H1 (cell line): ENCODE results near the gene AK8. TPM values are rescaled to one million over a fixed set of nuclear protein-coding genes. Genes with fewer than 3 reads are reported as not detected.

Experiments
- CTCF ChIA-PET: fragments of 300-600 bp; sonication (Branson Sonifier 250); formaldehyde crosslinking; loops from one replicate; lab custom pipeline; 2021; ENCODE audit not compliant: partially characterized antibody; lab: Charles Lee
- POLR2A ChIA-PET: fragments of 300-600 bp; sonication (Branson Sonifier 250); formaldehyde crosslinking; loops from one replicate; lab custom pipeline; 2021; ENCODE audit warnings: inconsistent platforms; ENCODE audit not compliant: partially characterized antibody; lab: Charles Lee
- DNase-seq, 2 experiments: peaks; one replicate each; pipeline versions ENCODE4 v3.0.0 to v3.0.0-alpha.2; 2010 to 2022; ENCODE audit warnings: low spot score in 2 of 2, low read depth in 1 of 2, mixed read lengths in 1 of 2
- FAIRE-seq: peaks from 2 replicates; lab custom pipeline; 2011; peaks lifted over from hg19 to GRCh38; lab: Jason Lieb, UNC
- H2AFZ ChIP-seq: 2 replicates; pipeline ENCODE4 v1.8.1; 2012; ENCODE audit warnings: low read length, inconsistent platforms
- H2AK5ac ChIP-seq: 2 replicates; pipeline ENCODE4 v1.6.1; 2013; ENCODE audit warnings: low read depth, low read length
- H2BK120ac ChIP-seq: replicated peaks from 2 replicates; pipeline ENCODE3; 2013; ENCODE audit warnings: low read depth, low read length, inconsistent platforms
- H2BK12ac ChIP-seq: 2 replicates; pipeline ENCODE4 v1.6.1; 2013; ENCODE audit warnings: low read depth, low read length
- H2BK15ac ChIP-seq: 2 replicates; pipeline ENCODE4 v1.6.1; 2013; ENCODE audit warnings: low read length
- H2BK20ac ChIP-seq: 2 replicates; pipeline ENCODE4 v1.6.1; 2013; ENCODE audit warnings: low read length
- H2BK5ac ChIP-seq: 2 replicates; pipeline ENCODE4 v1.6.1; 2013; ENCODE audit warnings: low read depth, low read length
- H3K14ac ChIP-seq: 2 replicates; pipeline ENCODE4 v1.6.1; 2013; ENCODE audit warnings: inconsistent platforms; ENCODE audit not compliant: insufficient read length
- H3K18ac ChIP-seq: 2 replicates; pipeline ENCODE4 v1.6.1; 2013; ENCODE audit warnings: low read length; ENCODE audit errors: extremely low read depth
- H3K23ac ChIP-seq: 2 replicates; pipeline ENCODE4 v1.6.1; 2013; ENCODE audit warnings: inconsistent platforms; ENCODE audit not compliant: insufficient read length
- H3K23me2 ChIP-seq: 2 replicates; pipeline ENCODE4 v1.6.1; 2013; ENCODE audit warnings: low read depth, low read length
- H3K27ac ChIP-seq: 2 replicates; pipeline ENCODE4 v1.6.1; 2011; ENCODE audit warnings: low read depth, low read length, inconsistent platforms
- H3K27me3 ChIP-seq, 4 experiments: replicated peaks in 1 of 4; 1 replicate in 1 of 4; 2 replicates in 3 of 4; pipeline versions ENCODE4 v1.6.1 to v1.8.1; 2011 to 2013; ENCODE audit warnings: low read length in 3 of 4, mild to moderate bottlenecking in 3 of 4, inconsistent platforms in 2 of 4, mixed read lengths in 2 of 4, moderate library complexity in 1 of 4; ENCODE audit not compliant: control insufficient read depth in 3 of 4, insufficient read depth in 3 of 4; ENCODE audit errors: extremely low read depth in 1 of 4
- H3K36me3 ChIP-seq, 4 experiments: 2 replicates each; pipeline versions ENCODE4 v1.6.1 to v1.8.1; 2011 to 2013; ENCODE audit warnings: mild to moderate bottlenecking in 4 of 4, low read length in 3 of 4, moderate library complexity in 2 of 4, control low read depth in 1 of 4, inconsistent platforms in 1 of 4; ENCODE audit not compliant: insufficient read depth in 4 of 4, control insufficient read depth in 2 of 4
- H3K4ac ChIP-seq: replicated peaks from 2 replicates; pipeline ENCODE3; 2013; ENCODE audit warnings: low read length, low read depth, mixed read lengths, inconsistent platforms; ENCODE audit not compliant: insufficient read length
- H3K4me1 ChIP-seq, 4 experiments: replicated peaks in 1 of 4; 1 replicate in 1 of 4; 2 replicates in 3 of 4; pipeline versions ENCODE4 v1.6.1 to v1.8.1; 2011 to 2013; ENCODE audit warnings: low read length in 3 of 4, inconsistent platforms in 2 of 4, mixed read lengths in 1 of 4; ENCODE audit not compliant: insufficient read depth in 4 of 4, control insufficient read depth in 3 of 4
- H3K4me2 ChIP-seq, 2 experiments: 2 replicates each; pipeline versions ENCODE4 v1.6.1 to v1.8.1; 2011 to 2013; ENCODE audit warnings: low read depth in 2 of 2, low read length in 2 of 2, control low read depth in 1 of 2, inconsistent platforms in 1 of 2, mild to moderate bottlenecking in 1 of 2; ENCODE audit not compliant: insufficient read depth in 1 of 2
- H3K4me3 ChIP-seq, 4 experiments: fragments of 200-600, 300-600 bp in 1 of 4; sonication (generic), shearing (Covaris generic), sonication (Bioruptor Twin) in 1 of 4; 2 replicates each; pipeline versions ENCODE4 v1.5.1 to v1.8.1; 2011 to 2016; ENCODE audit warnings: low read length in 4 of 4, low read depth in 3 of 4, control low read depth in 2 of 4, inconsistent platforms in 2 of 4, mild to moderate bottlenecking in 2 of 4, mixed read lengths in 1 of 4, moderate library complexity in 1 of 4; ENCODE audit not compliant: insufficient read depth in 2 of 4; ENCODE audit errors: extremely low read depth in 1 of 4
- H3K56ac ChIP-seq: replicated peaks from 2 replicates; pipeline ENCODE3; 2013; ENCODE audit warnings: low read depth, mild to moderate bottlenecking, mixed read lengths, low read length, inconsistent platforms; ENCODE audit not compliant: insufficient read length
- H3K79me1 ChIP-seq: 2 replicates; pipeline ENCODE4 v1.6.1; 2013; ENCODE audit warnings: low read depth, low read length, control low read depth
- H3K79me2 ChIP-seq, 2 experiments: 2 replicates each; pipeline versions ENCODE4 v1.6.1 to v1.8.1; 2012 to 2013; ENCODE audit warnings: low read length in 2 of 2, mild to moderate bottlenecking in 2 of 2, inconsistent platforms in 1 of 2; ENCODE audit not compliant: insufficient read depth in 2 of 2, control insufficient read depth in 1 of 2
- H3K9ac ChIP-seq, 4 experiments: replicated peaks in 1 of 4; 1 replicate in 1 of 4; 2 replicates in 3 of 4; pipeline versions ENCODE4 v1.6.1 to v1.8.1; 2011 to 2013; ENCODE audit warnings: low read depth in 3 of 4, low read length in 3 of 4, control low read depth in 2 of 4, mild to moderate bottlenecking in 2 of 4, moderate library complexity in 2 of 4, inconsistent platforms in 1 of 4; ENCODE audit errors: extremely low read depth in 1 of 4
- H3K9me3 ChIP-seq, 2 experiments: 2 replicates each; pipeline versions ENCODE4 v1.6.1 to v1.8.1; 2012 to 2013; ENCODE audit warnings: mild to moderate bottlenecking in 2 of 2, moderate library complexity in 2 of 2, control low read depth in 1 of 2, inconsistent platforms in 1 of 2, low read depth in 1 of 2, low read length in 1 of 2, mixed read lengths in 1 of 2; ENCODE audit not compliant: insufficient read depth in 2 of 2
- H4K20me1 ChIP-seq, 2 experiments: replicated peaks in 1 of 2; 2 replicates each; pipeline versions ENCODE3 to v1.8.1; 2011 to 2013; ENCODE audit warnings: inconsistent platforms in 2 of 2, low read length in 2 of 2, mild to moderate bottlenecking in 1 of 2; ENCODE audit not compliant: insufficient read depth in 2 of 2, control insufficient read depth in 1 of 2
- H4K5ac ChIP-seq: 2 replicates; pipeline ENCODE4 v1.6.1; 2013; ENCODE audit warnings: low read length, low read depth, mixed read lengths, inconsistent platforms; ENCODE audit not compliant: insufficient read length
- H4K8ac ChIP-seq: 2 replicates; pipeline ENCODE4 v1.8.0; 2013; ENCODE audit warnings: mild to moderate bottlenecking, moderate library complexity, low read length, inconsistent platforms; ENCODE audit not compliant: insufficient read depth; ENCODE audit errors: extremely low read depth
- H4K91ac ChIP-seq: replicated peaks from 2 replicates; pipeline ENCODE3; 2013; ENCODE audit warnings: low read length, mixed read lengths, inconsistent platforms; ENCODE audit not compliant: insufficient read length
- ATF2 ChIP-seq: IDR thresholded peaks from 2 replicates; pipeline ENCODE4 v1.6.1; 2012; ENCODE audit warnings: low read length, inconsistent platforms
- CBX5 ChIP-seq: fragments of 300-800, 300-1000 bp; sonication (generic); IDR thresholded peaks from 2 replicates; pipeline ENCODE4 v1.7.1; 2016; ENCODE audit warnings: antibody characterized with exemption, low read length, low read depth
- GTF2F1 ChIP-seq: IDR thresholded peaks from 2 replicates; pipeline ENCODE4 v1.6.1; 2012; ENCODE audit warnings: low read depth, low read length, improper control_type of control experiment, borderline replicate concordance
- HDAC2 ChIP-seq, 2 experiments: fragments of 300-600 bp in 1 of 2; sonication (generic) in 1 of 2; IDR thresholded peaks; 2 replicates each; pipeline ENCODE4 v1.6.1; 2011 to 2012; ENCODE audit warnings: low read depth in 2 of 2, low read length in 2 of 2, mild to moderate bottlenecking in 2 of 2, moderate library complexity in 2 of 2, borderline replicate concordance in 1 of 2, inconsistent platforms in 1 of 2
- JUND ChIP-seq: IDR thresholded peaks from 2 replicates; pipeline ENCODE4 v1.6.1; 2011; ENCODE audit warnings: mild to moderate bottlenecking, improper control_type of control experiment, low read length
- KDM5A ChIP-seq: fragments of 200-600 bp; IDR thresholded peaks from 2 replicates; pipeline ENCODE4 v1.7.1; 2012; ENCODE audit warnings: mild to moderate bottlenecking, low read length, inconsistent platforms, mixed read lengths
- POU5F1 ChIP-seq: IDR thresholded peaks from 2 replicates; pipeline ENCODE4 v1.6.1; 2011; ENCODE audit warnings: low read depth, mild to moderate bottlenecking, low read length, moderate library complexity
- SP2 ChIP-seq: IDR thresholded peaks from 2 replicates; pipeline ENCODE4 v1.6.1; 2012; ENCODE audit warnings: mild to moderate bottlenecking, low read length, inconsistent platforms
- USF2 ChIP-seq: IDR thresholded peaks from 2 replicates; pipeline ENCODE4 v1.6.1; 2011; ENCODE audit warnings: low read length, improper control_type of control experiment
- ZNF274 ChIP-seq: IDR thresholded peaks from 2 replicates; pipeline ENCODE4 v1.7.0; 2012; ENCODE audit warnings: low read length, borderline replicate concordance; ENCODE audit errors: extremely low read depth
- WGBS, 2 experiments: shearing (Covaris generic) in 1 of 2; methylation state at CpG; one replicate each; pipeline versions ENCODE4 v1.1.6 to v1.1.7; 2013 to 2015; ENCODE audit warnings: low lambda C conversion rate in 2 of 2, mixed read lengths in 2 of 2, inconsistent platforms in 1 of 2, low coverage in 1 of 2, missing lambda C conversion rate in 1 of 2; ENCODE audit not compliant: insufficient replicate concordance in 2 of 2, insufficient coverage in 1 of 2, insufficient read length in 1 of 2; ENCODE audit errors: extremely low coverage in 1 of 2, missing lambda C conversion rate in 1 of 2; 5-methylcytosine and 5-hydroxymethylcytosine counted together
- polyA plus RNA-seq, 7 experiments: library from polyadenylated mRNA; depleted of rRNA in 3 of 7; stranded (reverse) in 5 of 7; unstranded in 2 of 7; fragments of >200 nt in 5 of 7; fragments of 200-250 nt in 2 of 7; gene quantifications; 1 replicate in 5 of 7; 2 replicates in 1 of 7; 4 replicates in 1 of 7; pipeline versions ENCODE4 v1.2.1 to v1.2.3, GENCODE V29; 2011 to 2013; ENCODE audit warnings: missing spikeins in 2 of 7, mixed read lengths in 2 of 7
- total RNA-seq: library from RNA; stranded (reverse); fragmentation: NEBNext Ultra II Directional; extraction: Animal tissue kit (Norgen Biotek cat#: 25700); gene quantifications from 2 replicates; pipeline ENCODE4 v1.2.1, GENCODE V29; 2021

Gene AK8
- total and polyA plus RNA-seq, 2 of the 8 experiments (the other 6 are each of a cell fraction or from before 2014, with no cell fraction given): 0.35 to 0.48 TPM

GRCh38 chr9:132914924-132915323 is 36.8 kb upstream of the AK8 start:
- TF ChIP-seq USF2: no peak
- no peak for TF ChIP-seq SP2
- no peak for TF ChIP-seq ATF2
- no peak for TF ChIP-seq KDM5A
- TF ChIP-seq JUND: no peak
- TF ChIP-seq ZNF274: no peak
- TF ChIP-seq GTF2F1: no peak
- TF ChIP-seq POU5F1: no peak
- no peak for TF ChIP-seq CBX5
- no peak for TF ChIP-seq HDAC2 (IDR thresholded peaks at IDR 0.05; ENCODE audit: borderline replicate concordance in 1 of 2, low read depth in 2 of 2, low read length in 2 of 2)
- CTCF ChIA-PET: interaction anchor here (0.6 to 9.0 kb wide), 5 partner anchors 8 to 181 kb away, joined by 3 to 80 read pairs (median 3); no protein-coding TSS in a partner anchor

More at GRCh38 chr9:132914924-132915323, 36.8 kb upstream of the AK8 start:
- no peak overlapping the region for H3K4me3 ChIP-seq
- H4K8ac ChIP-seq: no peak overlapping the region
- H2BK15ac ChIP-seq: no peak overlapping the region
- no peak overlapping the region for H4K5ac ChIP-seq
- POLR2A ChIA-PET: interaction anchor here (1.3 kb wide), 1 partner anchor 12 kb away, joined by 4 read pairs; no protein-coding TSS in a partner anchor
- no peaks in the 10 kb centered on the region; the same call in 1 of the 2 replicates for H3K23me2 ChIP-seq
- no peak overlapping the region for H3K18ac ChIP-seq
- peaks cover 7 to 34% (median 23%) of the 10 kb centered on the region in 4 experiments; a peak in 7 of 8 replicates for H3K36me3 ChIP-seq
- no peak overlapping the region for H2AK5ac ChIP-seq
- no peak overlapping the region for H3K27ac ChIP-seq
- H2AFZ ChIP-seq: no peak overlapping the region
- no peak overlapping the region for H2BK20ac ChIP-seq
- H4K91ac ChIP-seq: no peak overlapping the region
- H3K23ac ChIP-seq: no peak overlapping the region
- no peaks in the 10 kb centered on the region for H3K9me3 ChIP-seq
- 96% methylated on average over 6 of the region's 6 CpGs; no CpG with 5 or more reads in 1 of the 2 experiments for whole genome bisulfite sequencing, 2 experiments
- H4K20me1 ChIP-seq: no peaks in the 10 kb centered on the region
- no peak overlapping the region for H3K9ac ChIP-seq
- H3K4me2 ChIP-seq: no peak overlapping the region
- H3K4me1 ChIP-seq: no peaks in the 10 kb centered on the region
- no peaks in the 10 kb centered on the region for H3K27me3 ChIP-seq
- H3K56ac ChIP-seq: no peak overlapping the region
- no peak overlapping the region for H2BK120ac ChIP-seq
- no peak overlapping the region for H2BK5ac ChIP-seq
- FAIRE-seq (no peak), DNase-seq (no peak)
- H3K4ac ChIP-seq: no peak overlapping the region
- no peak overlapping the region for H2BK12ac ChIP-seq
- no peak overlapping the region for H3K14ac ChIP-seq
- H3K79me1 ChIP-seq: no peaks in the 10 kb centered on the region
- no peaks in the 10 kb centered on the region for H3K79me2 ChIP-seq
